Chondrocyte (in vitro differentiated cells): ENCODE data around the gene LRRC4C. TPM values are rescaled to one million over a fixed set of nuclear protein-coding genes. Genes with fewer than 3 reads are reported as not detected.
A peak's percentile ranks its signal among the peaks of the same experiment; 100 is the strongest.

ENCODE experiments used
- DNase-seq: peaks from one replicate; pipeline ENCODE4 v3.0.0; 2021; ENCODE audit warnings: mixed read lengths, low spot score
- H3K27ac Mint-ChIP-seq: one replicate; pipeline ENCODE4 v1.8.0; 2021; ENCODE audit warnings: mild to moderate bottlenecking, moderate library complexity, mixed read lengths; ENCODE audit not compliant: unreplicated experiment
- H3K27me3 Mint-ChIP-seq: 2 replicates; pipeline ENCODE4 v1.8.0; 2021; ENCODE audit warnings: low read depth, mixed read lengths
- H3K36me3 Mint-ChIP-seq: 2 replicates; pipeline ENCODE4 v1.8.0; 2021; ENCODE audit warnings: low read depth, mixed read lengths
- H3K4me1 Mint-ChIP-seq: 2 replicates; pipeline ENCODE4 v1.8.0; 2021; ENCODE audit warnings: low read depth, mild to moderate bottlenecking, mixed read lengths
- H3K4me3 Mint-ChIP-seq: one replicate; pipeline ENCODE4 v1.8.0; 2021; ENCODE audit warnings: mild to moderate bottlenecking, moderate library complexity, mixed read lengths; ENCODE audit not compliant: unreplicated experiment
- H3K9me3 Mint-ChIP-seq: 2 replicates; pipeline ENCODE4 v1.8.0; 2021; ENCODE audit warnings: low read depth, mixed read lengths
- CTCF ChIP-seq: fragments of 200-600 bp; sonication (generic); IDR thresholded peaks from 2 replicates; pipeline ENCODE4 v1.5.0; 2021; ENCODE audit warnings: antibody characterized with exemption, mild to moderate bottlenecking, moderate library complexity
- long read RNA-seq: library from polyadenylated mRNA; stranded (forward); transcript quantifications from one replicate; pipeline ENCODE4 v2.0.0, GENCODE V29; 2021
- total RNA-seq: library from RNA; stranded (reverse); gene quantifications from 3 replicates; pipeline ENCODE4 v1.2.1, GENCODE V29; 2021

Gene LRRC4C
- 0.72 to 1.2 TPM (median 0.72 TPM) in 3 replicates for total RNA-seq
- long read RNA-seq: 0 reads

GRCh38 chr11:41459465-41460401 lies at the start of gene LRRC4C:
TSS of gene LRRC4C (minus strand) at chr11:41459652.
- H3K4me3 Mint-ChIP-seq: no peak within 1 kb of the TSS
- no peaks in the 10 kb centered on the region for H3K36me3 Mint-ChIP-seq
- DNase-seq: no peak
- peaks cover 8% of the 10 kb centered on the region for H3K27me3 Mint-ChIP-seq
- TF ChIP-seq CTCF: no peak
- peaks cover 3% of the 10 kb centered on the region for H3K9me3 Mint-ChIP-seq
- H3K27ac Mint-ChIP-seq: no peak within 1 kb of the TSS
- no peaks in the 10 kb centered on the region for H3K4me1 Mint-ChIP-seq

DNA sequence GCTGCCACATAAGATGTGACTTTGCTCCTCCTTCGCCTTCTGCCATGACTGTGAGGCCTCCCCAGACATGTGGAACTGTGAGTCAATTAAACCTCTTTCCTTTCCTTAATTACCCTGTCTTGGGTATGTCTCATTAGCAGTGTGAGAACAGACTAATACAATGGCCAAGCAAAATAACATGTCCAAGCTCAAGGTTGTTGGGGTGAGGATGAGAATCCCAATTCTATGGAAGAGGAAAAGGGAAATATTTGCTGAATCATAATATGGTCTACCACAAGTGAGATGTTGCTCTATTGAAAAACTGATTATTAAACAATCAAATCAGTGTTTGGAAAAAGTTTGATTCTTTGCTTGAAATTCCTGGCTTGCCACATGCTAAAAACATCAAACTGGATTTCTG lies 48.7 kb upstream of the LRRC4C start:
- DNase-seq: no peak
- H3K4me1 Mint-ChIP-seq: no peaks in the 10 kb centered on the region
- H3K36me3 Mint-ChIP-seq: no peaks in the 10 kb centered on the region
- H3K9me3 Mint-ChIP-seq: no peaks in the 10 kb centered on the region
- H3K27me3 Mint-ChIP-seq: no peaks in the 10 kb centered on the region
- TF ChIP-seq CTCF: no peak
- H3K27ac Mint-ChIP-seq: no peak overlapping the region
- H3K4me3 Mint-ChIP-seq: no peak overlapping the region

DNA sequence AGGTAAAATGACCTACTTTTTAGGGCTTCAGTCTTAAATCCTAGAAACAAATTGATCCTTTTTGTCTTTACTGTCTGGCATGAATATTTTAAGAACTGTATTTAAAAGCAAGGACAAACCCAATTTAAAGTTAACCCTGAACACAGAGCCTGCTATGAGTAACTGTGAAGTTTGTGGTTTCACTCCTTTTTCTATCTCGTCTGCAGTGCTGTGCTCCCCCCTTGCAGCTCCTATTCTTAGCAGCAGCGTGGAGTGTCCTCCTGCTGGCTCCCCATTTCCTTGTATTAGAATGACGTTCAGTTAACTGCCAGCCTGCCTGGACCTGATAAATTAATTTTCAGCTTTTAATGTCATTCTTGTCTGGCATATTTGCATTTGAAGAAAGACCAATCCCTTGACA lies 40.0 kb upstream of the LRRC4C start:
- Mint-ChIP-seq H3K4me3 (no peak overlapping the region), H3K4me1 (no peaks in the 10 kb centered on the region), H3K36me3 (no peaks in the 10 kb centered on the region), H3K9me3 (no peaks in the 10 kb centered on the region), H3K27ac (no peak overlapping the region), H3K27me3 (peaks cover 11% of the 10 kb centered on the region)
- no peak for TF ChIP-seq CTCF
- DNase-seq: no peak

DNA sequence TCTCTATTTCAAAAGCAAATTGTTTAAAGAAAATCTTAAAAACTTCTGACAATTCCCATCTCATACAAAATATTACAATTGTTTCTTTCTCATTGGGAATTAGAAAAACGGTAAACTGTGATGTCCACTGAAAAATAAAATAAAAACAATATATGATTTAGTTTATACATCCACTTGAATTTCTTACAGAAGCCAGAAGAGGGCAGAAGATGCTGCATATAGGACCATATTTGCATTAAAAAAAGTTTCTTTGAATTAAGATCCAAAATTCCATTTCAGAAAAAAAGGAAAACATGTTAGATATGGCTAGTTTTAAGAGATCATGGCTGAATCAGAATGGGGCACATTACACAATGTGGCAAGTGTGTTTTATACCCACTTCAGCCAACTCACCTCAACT lies 39.3 kb upstream of the LRRC4C start:
- Mint-ChIP-seq H3K4me1 (no peaks in the 10 kb centered on the region), H3K9me3 (no peaks in the 10 kb centered on the region), H3K27ac (no peak overlapping the region), H3K27me3 (peaks cover 11% of the 10 kb centered on the region), H3K4me3 (no peak overlapping the region), H3K36me3 (no peaks in the 10 kb centered on the region)
- peak; percentile 78 for TF ChIP-seq CTCF
- no peak for DNase-seq

- H3K27ac Mint-ChIP-seq: no peak overlapping the region
- no peak for TF ChIP-seq CTCF
- peaks cover 11% of the 10 kb centered on the region for H3K27me3 Mint-ChIP-seq
- no peaks in the 10 kb centered on the region for H3K9me3 Mint-ChIP-seq
- H3K4me3 Mint-ChIP-seq: no peak overlapping the region
- no peaks in the 10 kb centered on the region for H3K4me1 Mint-ChIP-seq
- DNase-seq: no peak
- H3K36me3 Mint-ChIP-seq: no peaks in the 10 kb centered on the region
Measured at GRCh38 chr11:41497974-41498373, 38.5 kb upstream of the LRRC4C start.
